Measurements from ENCODE around the gene ADORA2A. TPM values are rescaled to one million over a fixed set of nuclear protein-coding genes. Genes with fewer than 3 reads are reported as not detected.
A peak's percentile ranks its signal among the peaks of the same experiment; 100 is the strongest.

The ADORA2A gene
- total RNA-seq, 1 experiment from 2014 or later, result 7.6 TPM

- CTCF ChIA-PET, result interaction anchor here (13.1 to 14.0 kb wide), 2 partner anchors 77 to 99 kb away, joined by 243 to 271 read pairs; no protein-coding TSS in a partner anchor
- Mint-ChIP-seq H3K4me1 (peaks cover 18% of the 10 kb centered on the region), H3K27me3 (ENCODE audit: low read depth) (peaks cover 20% of the 10 kb centered on the region), H3K27ac (no peak overlapping the region), H3K36me3 (no peaks in the 10 kb centered on the region), H3K4me3 (no peak overlapping the region), H3K9me3 (no peaks in the 10 kb centered on the region)
- no peak for DNase-seq (ENCODE audit: low spot score)
- no peak for ATAC-seq
- TF ChIP-seq CREM (CRISPR knock-in tag; IDR thresholded peaks at IDR 0.05), result no peak
- no peak for TF ChIP-seq ZNF138 (CRISPR knock-in tag; conservative IDR thresholded peaks at IDR 0.05)
- TF ChIP-seq ZNF317 (CRISPR knock-in tag; IDR thresholded peaks at IDR 0.05; ENCODE audit: borderline replicate concordance, low read depth), result no peak
- TF ChIP-seq PRDM15 (CRISPR knock-in tag; IDR thresholded peaks at IDR 0.05), result no peak
- TF ChIP-seq FOXK1 (CRISPR knock-in tag; IDR thresholded peaks at IDR 0.05), result no peak
- no peak for TF ChIP-seq ZNF532 (CRISPR knock-in tag; IDR thresholded peaks at IDR 0.05; ENCODE audit: borderline replicate concordance)
- POLR2A ChIA-PET, result no interaction called here
Measured at GRCh38 chr22:24426851-24427499, 424 bp upstream of the ADORA2A start.

GRCh38 chr22:24428751-24429410, 1.5 kb downstream of the ADORA2A start:
- DNase-seq (ENCODE audit: low spot score) (no peak), ATAC-seq (no peak)
- ChIA-PET POLR2A (no interaction called here), CTCF (interaction anchor here (1.0 to 14.0 kb wide), 6 partner anchors 8 to 98 kb away, joined by 4 to 271 read pairs (median 9); no protein-coding TSS in a partner anchor)
- H3K36me3 Mint-ChIP-seq, result no peaks in the 10 kb centered on the region
- H3K27ac Mint-ChIP-seq, result peak overlapping the region; percentile 80; the same call in 1 of the 2 replicates
- H3K9me3 Mint-ChIP-seq, result no peaks in the 10 kb centered on the region
- H3K27me3 Mint-ChIP-seq (ENCODE audit: low read depth), result peaks cover 20% of the 10 kb centered on the region
- H3K4me1 Mint-ChIP-seq, result peaks cover 18% of the 10 kb centered on the region
- H3K4me3 Mint-ChIP-seq, result no peak overlapping the region
- TF ChIP-seq ZNF416 (CRISPR knock-in tag; IDR thresholded peaks at IDR 0.05) (no peak), HMGA2 (CRISPR knock-in tag; IDR thresholded peaks at IDR 0.05) (no peak), OVOL2 (CRISPR knock-in tag; IDR thresholded peaks at IDR 0.05; ENCODE audit: borderline replicate concordance) (no peak), ARID4B (CRISPR knock-in tag; IDR thresholded peaks at IDR 0.05; ENCODE audit: borderline replicate concordance) (no peak), CREB1 (CRISPR knock-in tag; IDR thresholded peaks at IDR 0.05) (no peak), ERG (CRISPR knock-in tag; IDR thresholded peaks at IDR 0.05) (no peak)

Measured in WTC11 (cell line).